ENCODE results near the gene LILRB1.
A peak's percentile ranks its signal among the peaks of the same experiment; 100 is the strongest.
"Not testable (repeated sequence)": the region's sequence is repeated elsewhere in the genome, so short reads cannot be mapped to it uniquely, and the experiment has no call there.

LILRB1 gene

GRCh38 chr19:54662730-54663129 is 32.4 kb downstream of the LILRB1 start, which contains the start of gene LILRB4:
LILRB4 (plus strand) TSS chr19:54662985; CDS start chr19:54663034, 49 bp downstream.
- peak; percentile 38 for DNase-seq (ENCODE audit: low spot score)

- no peak for DNase-seq (ENCODE audit: low spot score)
These were observed 35.2 kb downstream of the LILRB1 start for GRCh38 chr19:54665530-54665929.

- DNase-seq (ENCODE audit: low spot score), result no peak
These were observed 36.9 kb downstream of the LILRB1 start for GRCh38 chr19:54667217-54667616.

- DNase-seq (ENCODE audit: low spot score), result no peak
These were observed 38.1 kb downstream of the LILRB1 start for GRCh38 chr19:54668353-54668752.

GRCh38 chr19:54670576-54671357 is 40.5 kb downstream of the LILRB1 start:
- no peak for DNase-seq (ENCODE audit: low spot score)

- peak; percentile 10 for DNase-seq (ENCODE audit: low spot score)
These were observed 42.9 kb downstream of the LILRB1 start for GRCh38 chr19:54673222-54673621.

- no peak for DNase-seq (ENCODE audit: low spot score)
These were observed 43.8 kb downstream of the LILRB1 start for GRCh38 chr19:54674021-54674617.

GRCh38 chr19:54676210-54676834 is 46.0 kb downstream of the LILRB1 start:
- DNase-seq (ENCODE audit: low spot score), result not testable (repeated sequence)

GRCh38 chr19:54677217-54677616 is 46.9 kb downstream of the LILRB1 start:
- DNase-seq (ENCODE audit: low spot score), result no peak

- not testable (repeated sequence) for DNase-seq (ENCODE audit: low spot score)
These were observed 51.3 kb downstream of the LILRB1 start for GRCh38 chr19:54681596-54681995.

GRCh38 chr19:54682306-54682856 is 52.1 kb downstream of the LILRB1 start:
- DNase-seq (ENCODE audit: low spot score), result no peak

GRCh38 chr19:54684527-54684926 is 54.2 kb downstream of the LILRB1 start:
- DNase-seq (ENCODE audit: low spot score), result no peak
